Measurements from ENCODE around the gene IL17F. TPM values are rescaled to one million over a fixed set of nuclear protein-coding genes. Genes with fewer than 3 reads are reported as not detected.

IL17F gene
- total RNA-seq, 1 donor from 2014 or later = not detected

GRCh38 chr6:52249078-52249477 lies 4.8 kb upstream of the IL17F start:
- DNase-seq (ENCODE audit: low read depth) = no peak
- no peak for TF ChIP-seq CTCF (conservative IDR thresholded peaks at IDR 0.05; ENCODE audit: low read depth, low read length)
- H3K4me3 ChIP-seq (ENCODE audit: low read depth, low read length) = no peak overlapping the region

- H3K4me3 ChIP-seq (ENCODE audit: low read depth, low read length) = no peak overlapping the region
- TF ChIP-seq CTCF (conservative IDR thresholded peaks at IDR 0.05; ENCODE audit: low read depth, low read length) = no peak
- no peak for DNase-seq (ENCODE audit: low read depth)
These were observed 1.1 kb upstream of the IL17F start for GRCh38 chr6:52245425-52245824.

GRCh38 chr6:52243282-52243893 lies 912 bp downstream of the IL17F start:
- no peak for TF ChIP-seq CTCF (conservative IDR thresholded peaks at IDR 0.05; ENCODE audit: low read depth, low read length)
- DNase-seq (ENCODE audit: low read depth) = no peak
- H3K4me3 ChIP-seq (ENCODE audit: low read depth, low read length) = no peak overlapping the region

GRCh38 chr6:52241819-52242218 lies 2.5 kb downstream of the IL17F start:
- TF ChIP-seq CTCF (conservative IDR thresholded peaks at IDR 0.05; ENCODE audit: low read depth, low read length) = no peak
- no peak for DNase-seq (ENCODE audit: low read depth)

GRCh38 chr6:52233975-52234823 lies 10.1 kb downstream of the IL17F start:
- DNase-seq (ENCODE audit: low read depth) = peak; percentile 38
- TF ChIP-seq CTCF (conservative IDR thresholded peaks at IDR 0.05; ENCODE audit: low read depth, low read length) = peak; percentile 82
- H3K4me3 ChIP-seq (ENCODE audit: low read depth, low read length) = no peak overlapping the region

More at GRCh38 chr6:52241819-52242218, 2.5 kb downstream of the IL17F start:
- no peak overlapping the region for H3K4me3 ChIP-seq (ENCODE audit: low read depth, low read length)

GRCh38 chr6:52233005-52233404 lies 11.3 kb downstream of the IL17F start:
- H3K4me3 ChIP-seq (ENCODE audit: low read depth, low read length) = no peak overlapping the region
- TF ChIP-seq CTCF (conservative IDR thresholded peaks at IDR 0.05; ENCODE audit: low read depth, low read length) = no peak
- no peak for DNase-seq (ENCODE audit: low read depth)

Measured in epithelial cell of proximal tubule (primary cell).